Tracheal epithelial cell (primary cell): ENCODE measurements around the gene PRCC. TPM values are rescaled to one million over a fixed set of nuclear protein-coding genes. Genes with fewer than 3 reads are reported as not detected.

Experiments used
- total RNA-seq: library from RNA; depleted of rRNA; stranded (reverse); fragments of >200 nt; gene quantifications from 2 replicates; pipeline ENCODE4 v1.2.1, GENCODE V29; 2014

PRCC gene
- 7.7 and 8.4 TPM in 2 replicates for total RNA-seq

GRCh38 chr1:156767101-156767878, at the start of gene PRCC:
PRCC (plus strand) TSS chr1:156767535; CDS start chr1:156767772, 237 bp downstream.

GRCh38 chr1:156727926-156728598, 39.3 kb upstream of the PRCC start, which contains the start of gene METTL25B:
METTL25B (plus strand) TSS chr1:156728469; CDS start chr1:156729105, 636 bp downstream.

DNA sequence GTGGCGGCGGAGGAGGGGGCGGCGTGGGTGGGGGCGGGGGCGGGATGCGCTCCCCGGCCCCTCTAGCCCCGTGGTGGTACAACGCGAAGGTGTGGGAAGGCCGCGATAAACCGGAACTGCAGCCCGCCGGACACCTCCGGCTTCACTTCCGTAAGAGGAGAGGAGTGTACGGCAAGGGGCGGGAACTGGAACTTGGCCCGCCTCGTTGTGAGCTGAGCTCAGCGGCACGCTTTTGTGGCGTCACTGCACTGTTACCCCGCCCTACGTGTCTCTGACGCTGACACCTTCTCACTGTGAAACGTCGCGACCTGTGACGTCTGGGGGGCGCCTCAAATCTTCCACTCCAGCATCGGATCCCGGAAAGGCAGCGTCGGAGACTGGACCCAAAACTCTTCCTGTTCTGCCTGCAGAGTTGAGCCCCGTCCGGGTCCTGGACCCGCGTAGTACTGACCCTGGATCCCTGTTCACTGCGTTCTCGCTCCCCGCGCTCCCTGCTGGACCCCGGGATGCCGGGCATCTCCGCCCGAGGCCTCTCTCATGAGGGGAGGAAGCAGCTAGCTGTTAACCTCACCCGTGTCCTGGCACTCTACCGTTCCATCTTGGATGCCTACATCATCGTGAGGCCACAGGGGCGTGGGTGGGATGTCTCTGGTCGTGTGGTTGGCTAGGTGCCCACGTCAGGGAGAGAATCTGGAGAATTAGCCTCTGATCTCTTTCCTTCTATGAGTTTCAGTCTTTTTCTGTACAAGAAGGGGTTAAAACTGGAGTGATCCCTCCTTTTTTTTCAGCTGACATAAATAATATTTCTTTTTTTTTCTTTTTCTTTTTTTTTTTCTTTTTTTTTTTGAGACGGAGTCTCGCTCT, 38.5 kb upstream of the PRCC start, which contains the start of gene ISG20L2:
TSS of gene ISG20L2 (minus strand) at position 168 of the 864 bp plus-strand sequence. CDS start 1,114 bp downstream, outside the sequence.

GRCh38 chr1:156740741-156741480, 26.4 kb upstream of the PRCC start, which contains the start of gene MRPL24:
MRPL24 (minus strand) TSS chr1:156741088; CDS start chr1:156738704, 2,384 bp downstream.

DNA sequence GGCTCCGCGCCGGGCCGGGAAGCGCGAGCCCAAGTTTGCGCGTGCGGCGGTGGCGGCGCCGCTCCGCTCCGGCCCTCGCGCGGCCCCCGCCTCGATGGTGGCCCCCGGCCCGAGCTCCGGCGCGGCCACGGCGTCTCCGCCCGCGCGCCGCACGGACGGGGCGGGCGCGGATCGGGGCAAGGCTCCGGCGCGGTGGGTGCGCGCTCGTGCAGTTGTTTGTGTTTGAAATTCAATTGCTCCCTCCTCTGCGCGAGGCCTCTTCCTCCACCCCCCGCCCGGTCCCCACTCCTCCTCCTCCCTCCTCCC, 15.9 kb upstream of the PRCC start, which contains the start of gene HDGF:
TSS of gene HDGF (minus strand) at position 225 of the 306 bp plus-strand sequence. CDS start 246 bp downstream, outside the sequence.

DNA sequence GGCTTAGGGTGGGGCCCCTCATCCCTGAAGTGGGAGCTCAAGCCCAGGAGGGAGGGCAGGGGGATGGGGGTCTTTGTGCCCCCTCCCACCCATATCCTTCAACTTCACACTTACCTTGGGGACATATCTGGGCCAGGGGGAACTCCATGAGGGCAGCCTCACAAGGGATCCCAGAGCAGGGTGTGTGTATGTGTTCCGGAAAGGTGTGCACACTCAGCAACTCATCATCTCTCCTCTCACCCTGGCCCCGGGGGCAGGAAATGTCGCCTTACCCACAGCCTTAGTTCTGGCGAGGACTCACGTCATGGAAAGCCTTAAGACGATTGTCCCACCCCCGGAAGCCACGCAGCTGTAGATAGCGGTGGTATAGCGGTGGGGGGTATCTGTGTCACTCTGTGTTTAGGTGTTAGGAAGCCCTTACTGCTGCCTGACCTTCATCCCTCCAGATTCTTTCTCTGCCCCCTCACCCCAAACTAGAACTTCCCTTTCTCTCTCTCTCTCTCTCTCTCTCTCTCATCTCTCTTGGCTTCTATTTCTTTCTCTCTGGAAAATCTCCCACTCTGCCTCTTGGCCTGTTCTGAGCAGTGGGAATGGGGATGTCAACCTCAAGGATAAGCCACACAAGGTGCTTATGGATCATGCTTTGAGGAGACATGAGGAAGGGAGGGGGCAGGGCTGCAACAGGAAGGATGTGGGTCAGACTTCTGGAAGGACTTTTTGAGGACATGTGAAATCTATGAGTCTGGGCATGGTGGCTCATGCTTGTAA, 49.4 kb downstream of the PRCC start, which contains the start of gene SH2D2A:
TSS of gene SH2D2A (minus strand) at position 288 of the 768 bp plus-strand sequence. CDS start at position 148, 140 bp downstream.

Other genes with a start within 250 kb of the PRCC start
- gene IQGAP3, start 195.0 kb upstream of the PRCC start, total RNA-seq = 0.85 and 2.9 TPM in 2 replicates
- not detected in 2 replicates for gene TTC24, start 187.8 kb upstream of the PRCC start, total RNA-seq
- gene NAXE, start 175.8 kb upstream of the PRCC start, total RNA-seq = 141 and 151 TPM in 2 replicates
- 14.5 and 14.7 TPM in 2 replicates for gene GPATCH4, start 166.1 kb upstream of the PRCC start, total RNA-seq
- gene HAPLN2, start 148.1 kb upstream of the PRCC start, total RNA-seq = not detected in 2 replicates
- not detected in 2 replicates for gene BCAN, start 125.4 kb upstream of the PRCC start, total RNA-seq
- 0.24 TPM in 1 of 2 replicates, not detected in the other for gene NES, start 90.1 kb upstream of the PRCC start, total RNA-seq
- gene CRABP2, start 62.0 kb upstream of the PRCC start, total RNA-seq = 30.1 and 132 TPM in 2 replicates
- gene METTL25B, start 39.1 kb upstream of the PRCC start, total RNA-seq = 10.4 and 19.4 TPM in 2 replicates
- 8.5 and 9.9 TPM in 2 replicates for gene ISG20L2, start 38.8 kb upstream of the PRCC start, total RNA-seq
- 40.0 and 52.4 TPM in 2 replicates for gene MRPL24, start 26.4 kb upstream of the PRCC start, total RNA-seq
- 179 and 269 TPM in 2 replicates for gene HDGF, start 15.9 kb upstream of the PRCC start, total RNA-seq
- gene SH2D2A, start 49.3 kb downstream of the PRCC start, total RNA-seq = 1.5 and 3.6 TPM in 2 replicates
- not detected in 2 replicates for gene INSRR, start 91.6 kb downstream of the PRCC start, total RNA-seq
- not detected in 2 replicates for gene NTRK1, start 93.3 kb downstream of the PRCC start, total RNA-seq
- 1.4 and 1.5 TPM in 2 replicates for gene PEAR1, start 126.2 kb downstream of the PRCC start, total RNA-seq
- not detected in 2 replicates for gene LRRC71, start 153.1 kb downstream of the PRCC start, total RNA-seq